Raji (cell line): ENCODE data around the gene TMBIM1.

Source experiments
- POLR2A ChIP-seq: IDR thresholded peaks from 2 replicates; pipeline ENCODE4 v1.6.1; 2011; ENCODE audit warnings: low read depth, low read length, control low read depth; ENCODE audit not compliant: insufficient read depth

Gene TMBIM1

DNA sequence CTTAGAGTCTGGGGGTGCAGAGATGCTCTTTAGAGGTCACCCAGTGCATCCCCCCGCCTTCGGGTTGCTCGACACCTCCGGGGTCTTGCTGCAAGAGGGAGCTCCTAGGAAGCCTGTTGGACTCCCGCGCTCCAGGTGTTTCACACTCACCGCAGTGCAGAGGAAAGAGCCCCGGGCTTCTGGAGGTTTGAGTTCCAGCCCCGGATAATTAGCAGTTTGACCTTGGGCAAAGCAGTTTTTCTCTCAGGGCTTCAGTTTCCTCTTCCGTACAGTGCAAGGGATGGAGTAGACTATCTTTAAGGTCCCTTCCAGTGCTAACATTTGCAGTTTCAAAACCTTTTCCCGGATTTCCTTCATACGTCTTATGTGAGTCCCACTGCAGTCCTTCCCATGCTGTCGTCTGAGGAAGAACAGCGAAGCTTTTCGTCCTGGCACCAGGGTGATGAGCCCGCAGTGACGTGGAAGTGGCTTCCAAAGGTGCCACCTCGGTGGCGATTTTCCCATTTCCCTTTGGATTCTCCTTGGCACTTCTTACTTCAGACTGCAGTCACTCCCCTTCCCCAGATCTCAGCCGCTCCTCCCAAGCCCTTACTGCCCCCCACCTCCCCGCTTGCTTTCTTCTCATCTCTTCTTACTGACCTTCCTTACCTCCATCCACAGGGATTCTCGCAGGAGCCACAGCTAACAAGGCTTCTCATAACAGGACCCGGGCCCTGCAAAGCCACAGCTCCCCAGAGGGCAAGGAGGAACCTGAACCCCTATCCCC lies 21.4 kb downstream of the TMBIM1 start:
- no peak for TF ChIP-seq POLR2A

- peak; percentile 79 for TF ChIP-seq POLR2A
Observed at GRCh38 chr2:218269900-218270720, 22.2 kb downstream of the TMBIM1 start, which contains the start of the genes AAMP and PNKD. TSS of gene AAMP (minus strand) at chr2:218270137. CDS start at chr2:218270086, 51 bp downstream. TSS of gene PNKD (plus strand) at chr2:218270519. CDS start at chr2:218270536, 17 bp downstream.

- no peak for TF ChIP-seq POLR2A
Observed at GRCh38 chr2:218267259-218267658, 25.0 kb downstream of the TMBIM1 start.

- no peak for TF ChIP-seq POLR2A
Observed at GRCh38 chr2:218266316-218266979, 25.9 kb downstream of the TMBIM1 start.

GRCh38 chr2:218265626-218266025 lies 26.7 kb downstream of the TMBIM1 start:
- TF ChIP-seq POLR2A, result no peak

GRCh38 chr2:218264773-218265561 lies 27.3 kb downstream of the TMBIM1 start:
- TF ChIP-seq POLR2A, result no peak

- no peak for TF ChIP-seq POLR2A
Observed at GRCh38 chr2:218263817-218264641, 28.3 kb downstream of the TMBIM1 start.

DNA sequence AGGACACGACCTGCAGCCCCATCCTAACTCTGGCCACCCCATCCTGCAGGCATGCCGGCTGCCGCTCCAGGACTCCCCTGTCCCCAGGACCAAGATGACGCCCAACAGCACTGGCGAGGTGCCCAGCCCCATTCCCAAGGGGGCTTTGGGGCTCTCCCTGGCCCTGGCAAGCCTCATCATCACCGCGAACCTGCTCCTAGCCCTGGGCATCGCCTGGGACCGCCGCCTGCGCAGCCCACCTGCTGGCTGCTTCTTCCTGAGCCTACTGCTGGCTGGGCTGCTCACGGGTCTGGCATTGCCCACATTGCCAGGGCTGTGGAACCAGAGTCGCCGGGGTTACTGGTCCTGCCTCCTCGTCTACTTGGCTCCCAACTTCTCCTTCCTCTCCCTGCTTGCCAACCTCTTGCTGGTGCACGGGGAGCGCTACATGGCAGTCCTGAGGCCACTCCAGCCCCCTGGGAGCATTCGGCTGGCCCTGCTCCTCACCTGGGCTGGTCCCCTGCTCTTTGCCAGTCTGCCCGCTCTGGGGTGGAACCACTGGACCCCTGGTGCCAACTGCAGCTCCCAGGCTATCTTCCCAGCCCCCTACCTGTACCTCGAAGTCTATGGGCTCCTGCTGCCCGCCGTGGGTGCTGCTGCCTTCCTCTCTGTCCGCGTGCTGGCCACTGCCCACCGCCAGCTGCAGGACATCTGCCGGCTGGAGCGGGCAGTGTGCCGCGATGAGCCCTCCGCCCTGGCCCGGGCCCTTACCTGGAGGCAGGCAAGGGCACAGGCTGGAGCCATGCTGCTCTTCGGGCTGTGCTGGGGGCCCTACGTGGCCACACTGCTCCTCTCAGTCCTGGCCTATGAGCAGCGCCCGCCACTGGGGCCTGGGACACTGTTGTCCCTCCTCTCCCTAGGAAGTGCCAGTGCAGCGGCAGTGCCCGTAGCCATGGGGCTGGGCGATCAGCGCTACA lies 29.4 kb downstream of the TMBIM1 start:
- no peak for TF ChIP-seq POLR2A

- TF ChIP-seq POLR2A, result no peak
Observed at GRCh38 chr2:218262237-218262600, 30.1 kb downstream of the TMBIM1 start.

- no peak for TF ChIP-seq POLR2A
Observed at GRCh38 chr2:218261423-218262236, 30.7 kb downstream of the TMBIM1 start.

GRCh38 chr2:218260742-218261422 lies 31.4 kb downstream of the TMBIM1 start, which contains the start of gene GPBAR1:
TSS of gene GPBAR1 (plus strand) at chr2:218261015. CDS start at chr2:218262725, 1,710 bp downstream.
- no peak for TF ChIP-seq POLR2A
